ENCODE results near the gene CNTNAP2.

The CNTNAP2 gene

GRCh38 chr7:147485660-147486210, 1369.1 kb downstream of the CNTNAP2 start:
- no peak overlapping the region for H3K27ac ChIP-seq
- no peak for TF ChIP-seq CTCF (conservative IDR thresholded peaks at IDR 0.05)

- no peak overlapping the region for H3K27ac ChIP-seq
- TF ChIP-seq CTCF (conservative IDR thresholded peaks at IDR 0.05) = no peak
These were observed 1376.0 kb downstream of the CNTNAP2 start for GRCh38 chr7:147492606-147493005.

GRCh38 chr7:147496209-147496608, 1379.6 kb downstream of the CNTNAP2 start:
- TF ChIP-seq CTCF (conservative IDR thresholded peaks at IDR 0.05) = no peak
- H3K27ac ChIP-seq = no peak overlapping the region

GRCh38 chr7:147497246-147497645, 1380.6 kb downstream of the CNTNAP2 start:
- TF ChIP-seq CTCF (conservative IDR thresholded peaks at IDR 0.05) = no peak
- no peak overlapping the region for H3K27ac ChIP-seq

GRCh38 chr7:147498081-147498480, 1381.5 kb downstream of the CNTNAP2 start:
- TF ChIP-seq CTCF (conservative IDR thresholded peaks at IDR 0.05) = no peak
- H3K27ac ChIP-seq = no peak overlapping the region

- H3K27ac ChIP-seq = no peak overlapping the region
- no peak for TF ChIP-seq CTCF (conservative IDR thresholded peaks at IDR 0.05)
These were observed 1392.5 kb downstream of the CNTNAP2 start for GRCh38 chr7:147509035-147509501.

- TF ChIP-seq CTCF (conservative IDR thresholded peaks at IDR 0.05) = no peak
- no peak overlapping the region for H3K27ac ChIP-seq
These were observed 1393.1 kb downstream of the CNTNAP2 start for GRCh38 chr7:147509541-147510200.

Measured in VCaP (cell line).